Measurements from ENCODE around the gene CD79B. TPM values are rescaled to one million over a fixed set of nuclear protein-coding genes. Genes with fewer than 3 reads are reported as not detected.
A peak's percentile ranks its signal among the peaks of the same experiment; 100 is the strongest.

The CD79B gene
- total and polyA plus RNA-seq, 2 experiments from 2014 or later, result 0.23 TPM; not detected in 1

GRCh38 chr17:63946440-63947363 is 14.6 kb upstream of the CD79B start:
- no peaks in the 10 kb centered on the region for H3K36me3 ChIP-seq
- peak; percentile 57 for TF ChIP-seq CTCF (IDR thresholded peaks at IDR 0.05; ENCODE audit: low read depth, low read length)
- DNase-seq (ENCODE audit: low read depth in 1 of 2, low spot score in 1 of 2), result peak; percentile 36 to 75
- H3K9me3 ChIP-seq (ENCODE audit: low read depth), result no peaks in the 10 kb centered on the region
- no peak overlapping the region for H3K4me3 ChIP-seq
- no peaks in the 10 kb centered on the region for H3K27me3 ChIP-seq
- H3K4me1 ChIP-seq (ENCODE audit: low read depth), result peaks cover 4% of the 10 kb centered on the region
- H3K27ac ChIP-seq, result no peak overlapping the region

GRCh38 chr17:63945784-63946439 is 13.8 kb upstream of the CD79B start:
- Histone ChIP-seq H3K4me3 (no peak overlapping the region), H3K36me3 (no peaks in the 10 kb centered on the region), H3K27me3 (no peaks in the 10 kb centered on the region), H3K27ac (no peak overlapping the region), H3K4me1 (ENCODE audit: low read depth) (peaks cover 4% of the 10 kb centered on the region), H3K9me3 (ENCODE audit: low read depth) (no peaks in the 10 kb centered on the region)
- no peak for TF ChIP-seq CTCF (IDR thresholded peaks at IDR 0.05; ENCODE audit: low read depth, low read length)
- DNase-seq (ENCODE audit: low read depth in 1 of 2, low spot score in 1 of 2), result no peak

GRCh38 chr17:63944736-63945499 is 12.8 kb upstream of the CD79B start:
- Histone ChIP-seq H3K4me3 (no peak overlapping the region), H3K36me3 (no peaks in the 10 kb centered on the region), H3K27me3 (no peaks in the 10 kb centered on the region), H3K4me1 (ENCODE audit: low read depth) (no peaks in the 10 kb centered on the region), H3K27ac (no peak overlapping the region), H3K9me3 (ENCODE audit: low read depth) (no peaks in the 10 kb centered on the region)
- no peak for DNase-seq (ENCODE audit: low read depth in 1 of 2, low spot score in 1 of 2)
- TF ChIP-seq CTCF (IDR thresholded peaks at IDR 0.05; ENCODE audit: low read depth, low read length), result no peak

- Histone ChIP-seq H3K27ac (no peak overlapping the region), H3K27me3 (no peaks in the 10 kb centered on the region), H3K36me3 (no peaks in the 10 kb centered on the region), H3K4me1 (ENCODE audit: low read depth) (no peaks in the 10 kb centered on the region), H3K4me3 (no peak overlapping the region), H3K9me3 (ENCODE audit: low read depth) (no peaks in the 10 kb centered on the region)
- no peak for DNase-seq (ENCODE audit: low read depth in 1 of 2, low spot score in 1 of 2)
- peak; percentile 9 for TF ChIP-seq CTCF (IDR thresholded peaks at IDR 0.05; ENCODE audit: low read depth, low read length)
Measured at GRCh38 chr17:63943745-63944144, 11.6 kb upstream of the CD79B start.

GRCh38 chr17:63942309-63942985 is 10.3 kb upstream of the CD79B start:
- DNase-seq (ENCODE audit: low read depth in 1 of 2, low spot score in 1 of 2), result no peak
- H3K4me3 ChIP-seq, result no peak overlapping the region
- H3K9me3 ChIP-seq (ENCODE audit: low read depth), result no peaks in the 10 kb centered on the region
- no peak overlapping the region for H3K27ac ChIP-seq
- H3K27me3 ChIP-seq, result no peaks in the 10 kb centered on the region
- H3K4me1 ChIP-seq (ENCODE audit: low read depth), result no peaks in the 10 kb centered on the region
- H3K36me3 ChIP-seq, result no peaks in the 10 kb centered on the region
- no peak for TF ChIP-seq CTCF (IDR thresholded peaks at IDR 0.05; ENCODE audit: low read depth, low read length)

Measured in cardiac muscle cell (in vitro differentiated cells and primary cell).